SK-N-SH (cell line): Measurements from ENCODE around the gene CHMP6. TPM values are rescaled to one million over a fixed set of nuclear protein-coding genes. Genes with fewer than 3 reads are reported as not detected.

Experiments used
- CTCF ChIA-PET: fragments of 300-600, 350-600 bp; formaldehyde crosslinking; extraction: SDS; loops from one replicate; lab custom pipeline; 2021; lab: Yijun Ruan, JAX
- POLR2A ChIA-PET: fragments of 350-600 bp; sonication (Branson Sonifier 250); formaldehyde crosslinking; extraction: SDS; loops from one replicate; lab custom pipeline; 2020; ENCODE audit warnings: antibody characterized with exemption, inconsistent platforms; lab: Yijun Ruan, JAX
- DNase-seq: peaks from one replicate; pipeline ENCODE4 v3.0.0; 2012
- H2AFZ ChIP-seq: fragments of 200-600 bp; sonication (generic); 2 replicates; pipeline ENCODE4 v1.8.1; 2016; ENCODE audit warnings: antibody characterized with exemption, mild to moderate bottlenecking, low read depth
- H3F3A ChIP-seq: fragments of 200-600 bp; sonication (generic); replicated peaks from 2 replicates; pipeline ENCODE3; 2016; ENCODE audit warnings: antibody characterized with exemption, mild to moderate bottlenecking; ENCODE audit not compliant: insufficient read depth
- H3K27ac ChIP-seq, 2 experiments: fragments of 200-500 bp in 1 of 2; fragments of 200-600 bp in 1 of 2; sonication (Bioruptor generic) in 1 of 2; sonication (generic), shearing (Covaris generic) in 1 of 2; 2 replicates each; pipeline versions ENCODE4 v1.5.1 to v1.6.1; 2014 to 2016; ENCODE audit warnings: low read depth in 2 of 2, inconsistent platforms in 1 of 2, low read length in 1 of 2, mild to moderate bottlenecking in 1 of 2, mixed read lengths in 1 of 2
- H3K27me3 ChIP-seq: fragments of 200-600 bp; sonication (generic), shearing (Covaris generic); 2 replicates; pipeline ENCODE4 v1.6.1; 2016; ENCODE audit warnings: mixed run types; ENCODE audit not compliant: insufficient read depth
- H3K36me3 ChIP-seq, 2 experiments: fragments of 200-500 bp in 1 of 2; fragments of 200-600 bp in 1 of 2; sonication (Bioruptor generic) in 1 of 2; sonication (generic) in 1 of 2; replicated peaks in 1 of 2; 2 replicates each; pipeline versions ENCODE3 to v1.5.1; 2014 to 2016; ENCODE audit warnings: low read length in 1 of 2, mild to moderate bottlenecking in 1 of 2; ENCODE audit not compliant: insufficient read depth in 2 of 2, control insufficient read depth in 1 of 2
- H3K4me1 ChIP-seq, 2 experiments: fragments of 200-500 bp in 1 of 2; fragments of 200-600 bp in 1 of 2; sonication (Bioruptor generic) in 1 of 2; sonication (generic), shearing (Covaris generic) in 1 of 2; 2 replicates each; pipeline versions ENCODE4 v1.5.1 to v1.6.1; 2014 to 2016; ENCODE audit warnings: low read depth in 1 of 2, low read length in 1 of 2, mixed run types in 1 of 2; ENCODE audit not compliant: insufficient read depth in 2 of 2, control insufficient read depth in 1 of 2
- H3K4me2 ChIP-seq: fragments of 200-600 bp; sonication (generic), shearing (Covaris generic); 2 replicates; pipeline ENCODE4 v1.6.1; 2017; ENCODE audit warnings: mixed run types
- H3K4me3 ChIP-seq, 2 experiments: fragments of 200-500 bp in 1 of 2; fragments of 200-600 bp in 1 of 2; sonication (Bioruptor generic) in 1 of 2; sonication (generic), shearing (Covaris generic) in 1 of 2; 2 replicates each; pipeline versions ENCODE4 v1.5.1 to v1.8.1; 2014 to 2016; ENCODE audit warnings: low read depth in 2 of 2, inconsistent platforms in 1 of 2, low read length in 1 of 2, mild to moderate bottlenecking in 1 of 2, mixed read lengths in 1 of 2, moderate library complexity in 1 of 2
- H3K79me2 ChIP-seq: fragments of 200-600 bp; sonication (generic); 2 replicates; pipeline ENCODE4 v1.8.1; 2017; ENCODE audit warnings: mild to moderate bottlenecking; ENCODE audit not compliant: insufficient read depth
- H3K9ac ChIP-seq: fragments of 200-600 bp; sonication (generic); 2 replicates; pipeline ENCODE4 v1.6.1; 2017; ENCODE audit warnings: mixed run types
- H3K9me2 ChIP-seq: fragments of 200-600 bp; sonication (generic); 2 replicates; pipeline ENCODE4 v1.6.1; 2017; ENCODE audit warnings: mixed run types
- H3K9me3 ChIP-seq: fragments of 200-600 bp; sonication (generic); 2 replicates; pipeline ENCODE4 v1.6.1; 2017; ENCODE audit warnings: mixed run types, mild to moderate bottlenecking, moderate library complexity
- H4K20me1 ChIP-seq: fragments of 200-600 bp; sonication (generic); 2 replicates; pipeline ENCODE4 v1.6.1; 2017; ENCODE audit warnings: mild to moderate bottlenecking, mixed run types; ENCODE audit not compliant: insufficient read depth
- ELF1 ChIP-seq: IDR thresholded peaks from 2 replicates; pipeline ENCODE4 v1.4.0; 2012
- FOSL2 ChIP-seq: IDR thresholded peaks from 2 replicates; pipeline ENCODE4 v1.4.0; 2012; ENCODE audit warnings: low read depth, mild to moderate bottlenecking, moderate library complexity, borderline replicate concordance
- FOXM1 ChIP-seq: IDR thresholded peaks from 2 replicates; pipeline ENCODE4 v1.4.0; 2012; ENCODE audit warnings: low read depth, mild to moderate bottlenecking
- GATA2 ChIP-seq: sonication (generic); formaldehyde crosslinking; IDR thresholded peaks from 2 replicates; pipeline ENCODE4 v1.5.0; 2020; ENCODE audit warnings: mild to moderate bottlenecking, missing genetic modification reagents
- MEF2A ChIP-seq: IDR thresholded peaks from 2 replicates; pipeline ENCODE4 v1.4.0; 2012; ENCODE audit warnings: low read depth, borderline replicate concordance
- NRF1 ChIP-seq: IDR thresholded peaks from 2 replicates; pipeline ENCODE4 v1.6.1; 2012; ENCODE audit warnings: low read depth, mild to moderate bottlenecking, low read length
- PBX3 ChIP-seq: IDR thresholded peaks from 2 replicates; pipeline ENCODE4; 2012
- POLR2AphosphoS5 ChIP-seq: IDR thresholded peaks from 2 replicates; pipeline ENCODE4 v1.6.1; 2012; ENCODE audit warnings: low read depth, low read length
- RCOR1 ChIP-seq: fragments of 150-350 bp; IDR thresholded peaks from 2 replicates; pipeline ENCODE4 v1.6.1; 2017; ENCODE audit warnings: antibody characterized with exemption, low read length
- RXRA ChIP-seq: IDR thresholded peaks from 2 replicates; pipeline ENCODE4 v1.4.0; 2012; ENCODE audit warnings: low read depth, mild to moderate bottlenecking, borderline replicate concordance
- SMC3 ChIP-seq: IDR thresholded peaks from 2 replicates; pipeline ENCODE4 v1.6.1; 2012; ENCODE audit warnings: low read depth, low read length, improper control_type of control experiment
- TCF12 ChIP-seq: IDR thresholded peaks from 2 replicates; pipeline ENCODE4 v1.4.0; 2012
- USF1 ChIP-seq: IDR thresholded peaks from 2 replicates; pipeline ENCODE4 v1.4.0; 2012; ENCODE audit warnings: low read depth, borderline replicate concordance
- USF2 ChIP-seq: fragments of 150-350 bp; IDR thresholded peaks from 2 replicates; pipeline ENCODE4 v1.6.1; 2017; ENCODE audit warnings: antibody characterized with exemption, low read length, low read depth, borderline replicate concordance
- YY1 ChIP-seq: IDR thresholded peaks from 2 replicates; pipeline ENCODE4 v1.4.0; 2012; ENCODE audit warnings: low read depth, mild to moderate bottlenecking
- ZBTB33 ChIP-seq: IDR thresholded peaks from 2 replicates; pipeline ENCODE4 v1.4.0; 2012; ENCODE audit warnings: low read depth, borderline replicate concordance
- WGBS: methylation state at CpG from one replicate; pipeline ENCODE4 v1.1.6; 2017; ENCODE audit warnings: low lambda C conversion rate; 5-methylcytosine and 5-hydroxymethylcytosine counted together
- polyA plus RNA-seq, 3 experiments: library from polyadenylated mRNA; depleted of rRNA; stranded (reverse); fragments of >200 nt; gene quantifications; 2 replicates each; pipeline ENCODE4 v1.2.3, GENCODE V29; 2012

CHMP6 gene
- polyA plus RNA-seq, 1 of the 3 experiments (the other 2 are of a cell fraction), result 44.1 TPM

- TF ChIP-seq ZBTB33 (no peak), TCF12 (no peak), FOSL2 (no peak), USF2 (no peak), NRF1 (no peak), USF1 (no peak), ELF1 (no peak), MEF2A (no peak), RCOR1 (no peak)
These were observed 8.1 kb upstream of the CHMP6 start (continued) for GRCh38 chr17:80983545-80983944.

DNA sequence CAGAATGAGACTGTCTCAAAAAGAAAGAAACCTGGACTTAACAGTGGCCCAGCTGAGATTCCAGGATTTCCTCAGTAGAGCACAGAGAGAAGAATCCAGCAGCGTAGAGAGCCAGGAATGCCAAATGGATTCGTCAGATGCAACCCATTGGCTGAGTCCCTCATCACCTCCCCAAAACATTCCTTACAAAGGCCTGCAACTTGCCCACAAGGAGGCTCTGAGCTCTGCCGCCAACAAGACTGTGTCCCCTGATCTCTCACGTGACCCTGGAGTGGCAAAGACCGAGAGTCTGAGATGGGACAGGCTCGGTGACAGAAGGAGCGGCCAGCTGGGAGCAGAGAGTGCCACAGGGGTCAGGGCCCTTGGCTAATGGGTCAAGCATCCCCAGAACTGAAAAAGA, 6.9 kb upstream of the CHMP6 start:
- DNase-seq, result no peak
- H3K9me2 ChIP-seq, result no peaks in the 10 kb centered on the region
- POLR2A ChIA-PET, result no interaction called here
- no peak overlapping the region for H3K4me2 ChIP-seq
- peaks cover 0 to 4% of the 10 kb centered on the region in 2 experiments; a peak in 1 of 4 replicates for H3K4me1 ChIP-seq
- WGBS, result 76% methylated on average over 7 of the region's 7 CpGs
- H3F3A ChIP-seq, result peaks cover 10% of the 10 kb centered on the region
- H3K9ac ChIP-seq, result no peak overlapping the region
- H3K27me3 ChIP-seq, result no peaks in the 10 kb centered on the region
- no peaks in the 10 kb centered on the region for H4K20me1 ChIP-seq
- TF ChIP-seq FOXM1 (no peak), POLR2AphosphoS5 (no peak), PBX3 (no peak), RXRA (no peak), NRF1 (no peak), SMC3 (no peak), GATA2 (CRISPR knock-in tag) (no peak), YY1 (no peak)
- no peaks in the 10 kb centered on the region for H3K9me3 ChIP-seq
- H3K36me3 ChIP-seq, result no peaks in the 10 kb centered on the region
- no peaks in the 10 kb centered on the region for H3K79me2 ChIP-seq
- H2AFZ ChIP-seq, result no peak overlapping the region
- H3K4me3 ChIP-seq, result no peak overlapping the region
- CTCF ChIA-PET, result interaction anchor here (1.1 to 10.6 kb wide), 9 partner anchors 12 to 557 kb away, joined by 3 to 84 read pairs (median 5); no protein-coding TSS in a partner anchor
- no peak overlapping the region for H3K27ac ChIP-seq
